HCT116 (cell line): ENCODE data around the gene CDH23. TPM values are rescaled to one million over a fixed set of nuclear protein-coding genes. Genes with fewer than 3 reads are reported as not detected.

Experiments
- ATAC-seq: fragments of 200-7000 bp; cut with Tn5 transposase; 2 replicates; pipeline ENCODE4 v1.9.1; 2020; ENCODE audit warnings: mild to moderate bottlenecking, moderate library complexity
- BruUV-seq: library from RNA; stranded (reverse); fragments of 400-500 nt; replicated peaks from 2 replicates; lab custom pipeline; 2021; lab: Mats Ljungman, UMichigan
- CTCF ChIA-PET: fragments of 300-600 bp; sonication (Branson Sonifier 250); formaldehyde crosslinking; loops from one replicate; lab custom pipeline; 2021; ENCODE audit warnings: antibody characterized with exemption; lab: Charles Lee
- POLR2A ChIA-PET: fragments of 300-600, 350-600 bp; sonication (Branson Sonifier 250); formaldehyde crosslinking; loops from one replicate; lab custom pipeline; 2021; ENCODE audit warnings: antibody characterized with exemption; lab: Charles Lee
- RAD21 ChIA-PET, 2 experiments: fragments of 300-600 bp; sonication (Branson Sonifier 250); formaldehyde crosslinking; loops; one replicate each; lab custom pipeline; 2023; ENCODE audit warnings: low total read pairs in 2 of 2; ENCODE audit not compliant: uncharacterized antibody in 2 of 2, unreplicated experiment in 2 of 2, low non-redundant PET in 1 of 2; lab: Charles Lee
- DNase-seq: peaks from one replicate; pipeline ENCODE4 v3.0.0-alpha.2; 2010; ENCODE audit warnings: low read depth, low spot score
- H2AFZ ChIP-seq: fragments of 200-600 bp; shearing (Covaris generic), sonication (generic); 2 replicates; pipeline ENCODE4 v1.6.1; 2017; ENCODE audit warnings: low read depth, mixed run types, mixed read lengths, antibody characterized with exemption, low read length; ENCODE audit not compliant: poor library complexity, severe bottlenecking
- H3K27ac ChIP-seq: 2 replicates; pipeline ENCODE4 v1.5.1; 2012; ENCODE audit warnings: low read depth, low read length
- H3K27me3 ChIP-seq: fragments of 200-600 bp; sonication (generic); 2 replicates; pipeline ENCODE4 v1.6.1; 2016; ENCODE audit warnings: mixed run types, low read length, mixed read lengths; ENCODE audit not compliant: insufficient read depth
- H3K36me3 ChIP-seq, 2 experiments: fragments of 200-500 bp in 1 of 2; fragments of 200-600 bp in 1 of 2; sonication (Bioruptor generic) in 1 of 2; sonication (generic) in 1 of 2; 2 replicates each; pipeline versions ENCODE4 v1.5.1 to v1.6.1; 2014 to 2016; ENCODE audit warnings: low read length in 2 of 2, inconsistent platforms in 1 of 2, mixed read lengths in 1 of 2, mixed run types in 1 of 2; ENCODE audit not compliant: insufficient read depth in 2 of 2, control insufficient read depth in 1 of 2
- H3K4me1 ChIP-seq, 2 experiments: fragments of 200-600 bp in 1 of 2; sonication (generic) in 1 of 2; 2 replicates each; pipeline versions ENCODE4 v1.5.1 to v1.6.1; 2012 to 2017; ENCODE audit warnings: low read length in 2 of 2, inconsistent platforms in 1 of 2, mild to moderate bottlenecking in 1 of 2, mixed read lengths in 1 of 2, mixed run types in 1 of 2, moderate library complexity in 1 of 2; ENCODE audit not compliant: insufficient read depth in 2 of 2, control insufficient read depth in 1 of 2
- H3K4me2 ChIP-seq: fragments of 200-600 bp; sonication (generic); 2 replicates; pipeline ENCODE4 v1.6.1; 2017; ENCODE audit warnings: mixed run types, low read length, mixed read lengths
- H3K4me3 ChIP-seq, 2 experiments: fragments of 200-600 bp in 1 of 2; sonication (generic) in 1 of 2; replicated peaks in 1 of 2; 2 replicates each; pipeline ENCODE4 v1.5.1; 2011 to 2016; ENCODE audit warnings: low read length in 2 of 2, control low read depth in 1 of 2, low read depth in 1 of 2, mild to moderate bottlenecking in 1 of 2, mixed read lengths in 1 of 2, mixed run types in 1 of 2
- H3K79me2 ChIP-seq: fragments of 200-600 bp; sonication (generic); 2 replicates; pipeline ENCODE4 v1.6.1; 2017; ENCODE audit warnings: mild to moderate bottlenecking, mixed run types, low read length, moderate library complexity, mixed read lengths; ENCODE audit not compliant: insufficient read depth
- H3K9ac ChIP-seq: fragments of 200-600 bp; sonication (generic); 2 replicates; pipeline ENCODE4 v1.6.1; 2016; ENCODE audit warnings: low read length, mixed read lengths
- H3K9me2 ChIP-seq: fragments of 200-600 bp; sonication (generic), shearing (Covaris generic); 2 replicates; pipeline ENCODE4 v1.6.1; 2017; ENCODE audit warnings: mixed run types, mild to moderate bottlenecking, moderate library complexity; ENCODE audit not compliant: insufficient read depth
- H3K9me3 ChIP-seq, 2 experiments: fragments of 200-500 bp in 1 of 2; fragments of 200-600 bp in 1 of 2; sonication (Bioruptor generic) in 1 of 2; sonication (generic) in 1 of 2; 2 replicates each; pipeline ENCODE4 v1.6.1; 2014 to 2017; ENCODE audit warnings: low read length in 2 of 2, mixed read lengths in 2 of 2, inconsistent platforms in 1 of 2, low read depth in 1 of 2, mild to moderate bottlenecking in 1 of 2, mixed run types in 1 of 2, moderate library complexity in 1 of 2; ENCODE audit not compliant: control insufficient read depth in 1 of 2, insufficient read depth in 1 of 2
- H4K20me1 ChIP-seq: fragments of 200-600 bp; sonication (generic), shearing (Covaris generic); 2 replicates; pipeline ENCODE4 v1.6.1; 2017; ENCODE audit warnings: mixed run types, mild to moderate bottlenecking, moderate library complexity; ENCODE audit not compliant: insufficient read depth
- CEBPB ChIP-seq: IDR thresholded peaks from 2 replicates; pipeline ENCODE4 v1.6.1; 2012; ENCODE audit warnings: low read depth
- CTCF ChIP-seq, 3 experiments: fragments of 200-600 bp in 1 of 3; sonication (generic) in 1 of 3; IDR thresholded peaks in 2 of 3; conservative IDR thresholded peaks in 1 of 3; 2 replicates each; pipeline ENCODE4 v1.5.1; 2012 to 2017; ENCODE audit warnings: low read depth in 2 of 3, low read length in 2 of 3, antibody characterized with exemption in 1 of 3, borderline replicate concordance in 1 of 3, control low read depth in 1 of 3, mild to moderate bottlenecking in 1 of 3, mixed read lengths in 1 of 3, mixed run types in 1 of 3, moderate library complexity in 1 of 3; ENCODE audit not compliant: insufficient read depth in 1 of 3
- EGR1 ChIP-seq: IDR thresholded peaks from 2 replicates; pipeline ENCODE4 v1.6.1; 2012; ENCODE audit warnings: low read depth
- EZH2phosphoT487 ChIP-seq: fragments of 200-600 bp; IDR thresholded peaks from 2 replicates; pipeline ENCODE4 v1.6.1; 2018; ENCODE audit warnings: antibody characterized with exemption, borderline replicate concordance
- MAX ChIP-seq: IDR thresholded peaks from 2 replicates; pipeline ENCODE4 v1.6.1; 2012
- SRF ChIP-seq: IDR thresholded peaks from 2 replicates; pipeline ENCODE4 v1.6.1; 2012; ENCODE audit warnings: low read depth
- TCF7L2 ChIP-seq: IDR thresholded peaks from 2 replicates; pipeline ENCODE4 v1.7.0; 2011; ENCODE audit warnings: borderline replicate concordance, inconsistent platforms; ENCODE audit not compliant: insufficient read depth, insufficient read length; ENCODE audit errors: extremely low read depth
- YY1 ChIP-seq: IDR thresholded peaks from 2 replicates; pipeline ENCODE4 v1.6.1; 2011; ENCODE audit warnings: low read length, low read depth, moderate library complexity, mild to moderate bottlenecking; ENCODE audit not compliant: insufficient replicate concordance; ENCODE audit errors: extremely low read depth
- intact Hi-C: fragments of 100-400 bp; cut with micrococcal nuclease; formaldehyde crosslinking; loops from 2 replicates; pipeline ENCODE4 v1.10.0; 2022
- total RNA-seq: library from RNA; stranded (reverse); gene quantifications from one replicate; pipeline ENCODE4 v1.2.1, GENCODE V29; 2021; ENCODE audit not compliant: unreplicated experiment

The CDH23 gene
- total RNA-seq, 1 experiment from 2014 or later: not detected

- no peak for TF ChIP-seq EGR1
- TF ChIP-seq, all 23 proteins: peak for 0
Observed at GRCh38 chr10:71567006-71567405, 170.3 kb downstream of the CDH23 start (continued).

DNA sequence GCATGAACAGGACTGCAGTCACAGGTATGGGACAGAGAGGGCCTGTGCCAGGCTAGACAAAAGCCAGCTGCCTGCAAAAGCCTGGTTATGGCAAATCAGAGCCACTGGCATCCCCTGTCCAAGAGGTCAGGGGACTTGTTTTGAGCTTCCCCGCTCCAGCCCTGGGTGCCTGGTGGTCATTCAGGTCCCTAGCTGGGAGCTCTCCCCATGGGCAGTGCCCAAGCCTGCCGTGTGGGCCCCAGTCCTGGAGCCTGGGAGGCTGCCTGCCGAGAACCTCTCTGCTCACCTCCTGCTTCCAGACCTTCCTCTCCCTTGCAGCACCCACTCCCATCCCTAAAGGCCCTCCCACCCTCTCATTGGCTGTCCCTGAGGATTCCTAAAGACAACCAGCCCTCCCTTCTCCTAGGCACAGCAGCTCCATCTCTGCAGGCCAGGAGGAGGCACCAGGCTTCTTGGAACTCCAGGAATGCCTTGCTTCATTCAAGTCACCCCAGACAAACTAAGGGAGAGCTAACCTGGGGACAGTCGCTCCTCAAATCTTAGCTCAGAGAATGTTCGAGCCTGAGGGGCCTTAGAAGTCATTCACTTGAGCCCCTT is 172.3 kb downstream of the CDH23 start:
- Histone ChIP-seq H3K4me2 (no peak overlapping the region), H3K9me3 (no peaks in the 10 kb centered on the region), H3K27me3 (0 out of 2 replicates have a peak, but pooled peaks cover 5% of the 10 kb centered on the region), H3K9me2 (no peaks in the 10 kb centered on the region), H3K4me3 (no peak overlapping the region), H3K4me1 (no peaks in the 10 kb centered on the region), H3K27ac (no peak overlapping the region), H3K79me2 (no peaks in the 10 kb centered on the region), H3K9ac (no peak overlapping the region), H2AFZ (no peak overlapping the region), H4K20me1 (no peaks in the 10 kb centered on the region), H3K36me3 (no peaks in the 10 kb centered on the region)
- no peak for TF ChIP-seq CEBPB
- TF ChIP-seq TCF7L2: no peak
- TF ChIP-seq MAX: no peak
- no peak for TF ChIP-seq YY1
- TF ChIP-seq EZH2phosphoT487: no peak
- TF ChIP-seq CTCF (IDR thresholded peaks at IDR 0.05 in 2 of 3, conservative IDR thresholded peaks at IDR 0.05 in 1 of 3; ENCODE audit: borderline replicate concordance in 1 of 3, insufficient read depth in 1 of 3, low read depth in 2 of 3, low read length in 2 of 3): no peak
- no peak for TF ChIP-seq SRF
- DNase-seq: no peak
- ChIA-PET POLR2A (no interaction called here), CTCF (interaction anchor here (1.1 to 2.6 kb wide), 12 partner anchors 9 to 249 kb away, joined by 3 to 21 read pairs (median 5); partner anchors contain the start of gene SLC29A3), RAD21 (no interaction called here)
- intact Hi-C loops: no loop called here
- BruUV-seq: no TSS peak
- ATAC-seq: no peak
